ENCODE data around the gene TBC1D26.
"Not testable (repeated sequence)": the region's sequence is repeated elsewhere in the genome, so short reads cannot be mapped to it uniquely, and the experiment has no call there.

TBC1D26 gene

DNA sequence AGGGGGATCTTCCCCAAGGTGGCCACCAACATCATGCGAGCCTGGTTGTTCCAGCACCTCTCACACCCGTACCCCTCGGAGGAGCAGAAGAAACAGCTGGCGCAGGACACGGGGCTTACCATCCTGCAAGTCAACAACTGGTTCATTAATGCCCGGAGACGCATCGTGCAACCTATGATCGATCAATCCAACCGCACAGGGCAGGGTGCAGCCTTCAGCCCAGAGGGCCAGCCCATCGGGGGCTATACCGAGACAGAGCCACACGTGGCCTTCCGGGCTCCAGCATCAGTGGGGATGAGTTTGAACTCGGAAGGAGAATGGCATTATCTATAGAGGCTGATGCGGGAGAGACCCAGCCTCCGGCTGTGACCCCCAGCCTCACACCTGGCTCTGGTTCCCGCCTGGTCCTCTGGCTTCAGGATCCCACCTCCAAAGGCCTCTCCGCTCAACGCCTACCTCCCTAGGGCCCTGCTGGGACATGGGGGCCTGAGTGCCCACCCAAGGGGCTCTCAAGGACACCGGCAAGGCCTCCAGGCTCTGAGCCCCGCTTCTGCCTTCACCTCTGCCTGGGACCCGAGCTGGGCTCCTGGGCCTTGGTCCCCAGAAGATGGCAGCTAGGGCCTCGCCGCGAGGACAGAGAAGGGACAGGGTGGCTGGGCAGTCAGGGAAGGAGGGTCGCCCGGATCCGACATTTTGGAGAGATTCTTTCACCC, 55.4 kb downstream of the TBC1D26 start:
- H3K4me1 ChIP-seq (ENCODE audit: control insufficient read depth in 1 of 2, insufficient read depth in 2 of 2, low read length in 2 of 2); H3K4me3 ChIP-seq (ENCODE audit: low read depth in 1 of 2, low read length in 2 of 2); H3K9me3 ChIP-seq (ENCODE audit: control insufficient read depth in 1 of 2, low read length in 2 of 2); H3K27me3 ChIP-seq (ENCODE audit: low read depth, low read length); H3K27ac ChIP-seq (ENCODE audit: low read length); H3K36me3 ChIP-seq (ENCODE audit: control insufficient read depth in 1 of 2, insufficient read depth in 2 of 2, low read length in 2 of 2): not testable (repeated sequence)

DNA sequence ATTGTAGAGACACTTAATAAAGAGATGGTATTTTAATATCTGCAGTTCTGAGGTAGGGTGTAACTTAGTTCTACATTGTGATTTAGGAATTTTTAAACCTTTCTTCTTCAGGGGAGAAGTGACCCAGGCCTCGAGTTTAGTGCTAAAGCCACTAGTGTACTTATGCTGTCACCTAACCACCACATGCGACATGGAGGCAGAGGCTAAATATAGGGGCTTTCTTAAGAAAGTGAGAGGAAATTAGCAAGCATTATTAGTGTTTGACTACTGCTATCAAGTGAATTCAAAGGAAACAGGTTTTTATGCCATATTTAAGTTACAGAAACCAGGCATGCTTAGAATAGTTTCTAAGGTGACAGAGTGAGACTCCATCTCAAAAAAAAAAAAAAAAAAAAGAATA, 56.3 kb downstream of the TBC1D26 start:
- H3K9me3 ChIP-seq (ENCODE audit: control insufficient read depth in 1 of 2, low read length in 2 of 2); H3K27me3 ChIP-seq (ENCODE audit: low read depth, low read length); H3K4me1 ChIP-seq (ENCODE audit: control insufficient read depth in 1 of 2, insufficient read depth in 2 of 2, low read length in 2 of 2); H3K4me3 ChIP-seq (ENCODE audit: low read depth in 1 of 2, low read length in 2 of 2); H3K27ac ChIP-seq (ENCODE audit: low read length); H3K36me3 ChIP-seq (ENCODE audit: control insufficient read depth in 1 of 2, insufficient read depth in 2 of 2, low read length in 2 of 2): not testable (repeated sequence)
